Measurements from ENCODE around the gene CCDC120.

CCDC120 gene

DNA sequence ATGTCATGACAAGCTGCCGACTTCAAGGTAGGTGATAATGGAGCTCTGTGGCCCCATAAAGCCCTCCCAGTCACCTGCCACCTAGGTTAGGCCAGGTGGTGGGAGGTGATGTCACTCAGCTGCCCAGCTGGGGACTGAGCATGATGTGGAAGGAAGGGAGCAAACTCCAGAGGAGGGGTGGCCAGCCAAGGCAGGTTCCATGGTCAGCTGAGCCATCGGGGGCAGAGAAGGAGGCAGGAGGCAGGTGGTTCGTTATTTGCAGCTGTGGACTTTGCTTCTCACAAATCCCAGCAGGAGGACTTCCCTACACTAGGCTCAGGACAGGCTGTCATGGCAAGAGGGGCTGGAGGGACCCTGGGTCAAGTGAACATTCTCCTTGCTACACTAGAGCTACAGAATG lies 2.1 kb downstream of the CCDC120 start:
- Histone ChIP-seq H3K36me3 (ENCODE audit: control insufficient read depth in 5 of 5, insufficient read depth in 5 of 5, low read length in 5 of 5) (peaks cover 0 to 25% (median 6%) of the 10 kb centered on the region in 5 donors), H3K9me3 (ENCODE audit: control insufficient read depth in 5 of 5, low read length in 5 of 5) (no peaks in the 10 kb centered on the region), H3K9ac (ENCODE audit: low read length in 5 of 5) (no peak overlapping the region), H3K27me3 (ENCODE audit: control insufficient read depth in 5 of 5, insufficient read depth in 4 of 5, low read length in 5 of 5) (peaks cover 0 to 17% (median 8%) of the 10 kb centered on the region in 5 donors), H3K27ac (ENCODE audit: low read depth, low read length) (no peak overlapping the region), H3K4me3 (ENCODE audit: low read depth in 1 of 5, low read length in 5 of 5) (no peak overlapping the region), H3K4me1 (ENCODE audit: control insufficient read depth in 5 of 5, insufficient read depth in 5 of 5, low read length in 5 of 5) (peaks cover 0 to 3% (median 0%) of the 10 kb centered on the region in 5 donors)

DNA sequence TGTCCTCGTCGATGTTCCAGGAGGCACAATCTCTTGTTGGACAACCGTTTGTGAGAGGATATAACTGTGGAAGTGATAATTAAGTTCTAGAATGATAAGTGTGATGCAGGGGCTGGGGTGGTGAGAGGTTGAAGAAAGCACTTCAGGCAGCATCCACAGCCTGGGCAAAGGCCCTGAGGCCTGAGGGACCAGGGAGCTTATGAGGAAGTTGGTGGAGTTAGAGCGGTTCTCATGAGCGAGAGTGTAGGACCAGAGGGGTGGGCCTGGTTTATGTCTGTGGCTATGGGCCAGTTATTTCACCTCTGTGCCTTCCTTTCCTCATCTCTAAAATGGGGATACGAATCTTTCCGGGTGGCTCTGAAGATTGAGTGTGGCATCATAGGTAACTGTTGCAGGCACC lies 2.7 kb downstream of the CCDC120 start:
- H3K4me1 ChIP-seq (ENCODE audit: control insufficient read depth in 5 of 5, insufficient read depth in 5 of 5, low read length in 5 of 5), result peaks cover 0 to 3% (median 0%) of the 10 kb centered on the region in 5 donors
- H3K9ac ChIP-seq (ENCODE audit: low read length in 5 of 5), result no peak overlapping the region
- H3K4me3 ChIP-seq (ENCODE audit: low read depth in 1 of 5, low read length in 5 of 5), result no peak overlapping the region
- peaks cover 0 to 25% (median 8%) of the 10 kb centered on the region in 5 donors for H3K36me3 ChIP-seq (ENCODE audit: control insufficient read depth in 5 of 5, insufficient read depth in 5 of 5, low read length in 5 of 5)
- no peaks in the 10 kb centered on the region for H3K9me3 ChIP-seq (ENCODE audit: control insufficient read depth in 5 of 5, low read length in 5 of 5)
- H3K27ac ChIP-seq (ENCODE audit: low read depth, low read length), result no peak overlapping the region
- peaks cover 0 to 17% (median 8%) of the 10 kb centered on the region in 5 donors for H3K27me3 ChIP-seq (ENCODE audit: control insufficient read depth in 5 of 5, insufficient read depth in 4 of 5, low read length in 5 of 5)

DNA sequence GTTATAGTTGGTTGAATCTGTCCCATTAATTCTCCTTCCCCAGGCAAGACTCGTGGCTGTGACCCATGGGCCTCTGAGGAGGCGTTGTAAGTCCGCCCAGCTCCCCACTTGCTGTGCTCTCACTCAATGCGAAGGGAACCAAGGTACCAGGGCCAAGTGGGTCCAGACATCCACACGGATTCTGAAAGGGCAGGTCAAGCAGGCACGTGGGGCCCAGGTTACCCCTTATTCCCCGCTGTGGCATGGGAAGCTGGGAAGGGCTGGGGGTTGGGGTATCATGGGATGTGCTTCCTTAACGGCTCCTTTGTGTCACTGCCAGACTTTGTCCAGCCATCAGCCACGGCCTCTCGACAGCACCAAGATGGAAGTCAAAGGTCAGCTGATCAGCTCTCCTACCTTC lies 3.1 kb downstream of the CCDC120 start:
- no peaks in the 10 kb centered on the region for H3K9me3 ChIP-seq (ENCODE audit: control insufficient read depth in 5 of 5, low read length in 5 of 5)
- H3K4me1 ChIP-seq (ENCODE audit: control insufficient read depth in 5 of 5, insufficient read depth in 5 of 5, low read length in 5 of 5), result peaks cover 0 to 3% (median 0%) of the 10 kb centered on the region in 5 donors
- no peak overlapping the region for H3K4me3 ChIP-seq (ENCODE audit: low read depth in 1 of 5, low read length in 5 of 5)
- peaks cover 0 to 15% (median 8%) of the 10 kb centered on the region in 5 donors for H3K27me3 ChIP-seq (ENCODE audit: control insufficient read depth in 5 of 5, insufficient read depth in 4 of 5, low read length in 5 of 5)
- peaks cover 0 to 25% (median 8%) of the 10 kb centered on the region in 5 donors for H3K36me3 ChIP-seq (ENCODE audit: control insufficient read depth in 5 of 5, insufficient read depth in 5 of 5, low read length in 5 of 5)
- H3K27ac ChIP-seq (ENCODE audit: low read depth, low read length), result no peak overlapping the region
- no peak overlapping the region for H3K9ac ChIP-seq (ENCODE audit: low read length in 5 of 5)

DNA sequence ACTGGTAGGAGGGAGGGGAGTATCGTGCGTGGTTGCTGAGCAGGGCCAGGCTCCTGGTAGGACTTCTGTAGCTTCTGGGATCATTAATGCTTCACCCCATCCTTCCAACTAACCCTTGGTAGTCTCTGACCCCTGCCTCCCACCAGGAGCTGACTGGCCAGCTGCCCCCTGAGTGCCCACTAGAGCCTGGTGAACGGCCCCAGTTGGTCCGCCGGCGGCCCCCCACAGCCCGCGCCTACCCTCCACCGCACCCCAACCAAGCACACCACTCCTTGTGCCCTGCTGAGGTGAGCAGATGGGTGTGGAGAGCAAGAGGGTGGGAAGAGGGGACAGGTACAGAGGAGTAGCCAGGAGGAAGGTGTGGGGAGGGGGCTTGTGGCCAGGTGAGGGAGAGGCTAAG lies 4.9 kb downstream of the CCDC120 start:
- Histone ChIP-seq H3K27me3 (ENCODE audit: control insufficient read depth in 5 of 5, insufficient read depth in 4 of 5, low read length in 5 of 5) (peaks cover 0 to 6% (median 3%) of the 10 kb centered on the region in 5 donors), H3K27ac (ENCODE audit: low read depth, low read length) (no peak overlapping the region), H3K4me1 (ENCODE audit: control insufficient read depth in 5 of 5, insufficient read depth in 5 of 5, low read length in 5 of 5) (peaks cover 0 to 3% (median 0%) of the 10 kb centered on the region in 5 donors), H3K36me3 (ENCODE audit: control insufficient read depth in 5 of 5, insufficient read depth in 5 of 5, low read length in 5 of 5) (peaks cover 0 to 25% (median 8%) of the 10 kb centered on the region in 5 donors), H3K9me3 (ENCODE audit: control insufficient read depth in 5 of 5, low read length in 5 of 5) (no peaks in the 10 kb centered on the region), H3K4me3 (ENCODE audit: low read depth in 1 of 5, low read length in 5 of 5) (no peak overlapping the region), H3K9ac (ENCODE audit: low read length in 5 of 5) (no peak overlapping the region)

DNA sequence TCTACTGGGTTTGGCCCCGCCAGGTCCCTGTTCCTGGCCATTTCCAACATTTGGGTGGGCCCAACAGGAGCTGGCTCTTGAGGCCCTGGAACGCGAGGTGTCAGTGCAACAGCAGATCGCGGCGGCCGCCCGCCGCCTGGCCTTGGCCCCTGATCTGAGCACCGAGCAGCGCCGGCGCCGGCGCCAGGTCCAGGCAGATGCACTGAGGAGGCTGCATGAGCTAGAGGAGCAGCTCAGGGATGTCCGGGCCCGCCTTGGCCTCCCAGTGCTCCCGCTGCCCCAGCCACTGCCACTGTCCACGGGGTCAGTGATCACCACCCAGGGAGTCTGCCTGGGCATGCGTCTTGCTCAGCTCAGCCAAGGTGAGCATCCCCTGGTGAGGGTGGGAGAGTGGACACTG lies 5.5 kb downstream of the CCDC120 start:
- peaks cover 0 to 25% (median 8%) of the 10 kb centered on the region in 5 donors for H3K36me3 ChIP-seq (ENCODE audit: control insufficient read depth in 5 of 5, insufficient read depth in 5 of 5, low read length in 5 of 5)
- H3K9me3 ChIP-seq (ENCODE audit: control insufficient read depth in 5 of 5, low read length in 5 of 5), result no peaks in the 10 kb centered on the region
- H3K9ac ChIP-seq (ENCODE audit: low read length in 5 of 5), result no peak overlapping the region
- no peak overlapping the region for H3K27ac ChIP-seq (ENCODE audit: low read depth, low read length)
- peaks cover 0 to 8% (median 6%) of the 10 kb centered on the region in 5 donors for H3K27me3 ChIP-seq (ENCODE audit: control insufficient read depth in 5 of 5, insufficient read depth in 4 of 5, low read length in 5 of 5)
- no peaks in the 10 kb centered on the region for H3K4me1 ChIP-seq (ENCODE audit: control insufficient read depth in 5 of 5, insufficient read depth in 5 of 5, low read length in 5 of 5)
- H3K4me3 ChIP-seq (ENCODE audit: low read depth in 1 of 5, low read length in 5 of 5), result no peak overlapping the region

DNA sequence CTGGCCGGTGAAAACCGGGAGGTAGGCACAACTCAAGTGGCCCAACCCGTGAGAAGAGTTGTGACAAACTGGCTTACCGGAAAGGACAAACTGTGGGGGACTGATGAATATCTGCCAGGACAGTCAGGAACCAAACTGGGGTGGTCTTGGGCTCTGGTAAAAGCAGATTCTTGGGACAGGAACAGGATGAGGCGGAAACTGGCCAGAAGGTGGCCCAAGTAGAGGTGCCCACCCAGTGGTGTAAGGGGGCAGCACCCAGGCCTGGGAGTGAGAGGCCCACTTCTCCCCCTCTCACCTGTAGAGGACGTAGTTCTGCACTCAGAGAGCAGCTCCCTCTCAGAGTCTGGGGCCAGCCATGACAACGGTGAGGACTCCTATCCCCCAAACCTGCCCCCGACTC lies 5.9 kb downstream of the CCDC120 start:
- peaks cover 0 to 25% (median 8%) of the 10 kb centered on the region in 5 donors for H3K36me3 ChIP-seq (ENCODE audit: control insufficient read depth in 5 of 5, insufficient read depth in 5 of 5, low read length in 5 of 5)
- H3K4me3 ChIP-seq (ENCODE audit: low read depth in 1 of 5, low read length in 5 of 5), result no peak overlapping the region
- H3K27me3 ChIP-seq (ENCODE audit: control insufficient read depth in 5 of 5, insufficient read depth in 4 of 5, low read length in 5 of 5), result peaks cover 0 to 8% (median 6%) of the 10 kb centered on the region in 5 donors
- H3K27ac ChIP-seq (ENCODE audit: low read depth, low read length), result no peak overlapping the region
- H3K9me3 ChIP-seq (ENCODE audit: control insufficient read depth in 5 of 5, low read length in 5 of 5), result no peaks in the 10 kb centered on the region
- no peak overlapping the region for H3K9ac ChIP-seq (ENCODE audit: low read length in 5 of 5)
- H3K4me1 ChIP-seq (ENCODE audit: control insufficient read depth in 5 of 5, insufficient read depth in 5 of 5, low read length in 5 of 5), result no peaks in the 10 kb centered on the region

DNA sequence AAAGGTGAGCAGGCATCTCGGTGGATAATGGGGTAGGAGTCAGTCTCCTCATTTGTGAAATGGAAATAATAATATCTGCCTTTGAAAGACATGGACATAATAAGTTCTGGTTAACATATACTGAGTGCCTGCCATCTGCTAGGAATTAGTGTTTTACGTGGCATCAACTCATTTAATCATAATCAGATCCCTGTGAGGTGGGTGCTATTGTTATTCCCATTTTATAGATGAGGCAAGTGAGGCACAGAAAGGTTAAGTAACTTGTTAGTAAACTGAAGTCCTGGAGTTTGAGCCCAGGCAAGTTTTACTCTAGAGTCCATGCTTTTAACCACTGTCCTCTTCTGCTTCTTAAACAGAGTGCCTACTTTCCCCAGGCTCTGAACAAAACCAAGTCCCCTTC lies 7.5 kb downstream of the CCDC120 start:
- Histone ChIP-seq H3K36me3 (ENCODE audit: control insufficient read depth in 5 of 5, insufficient read depth in 5 of 5, low read length in 5 of 5) (peaks cover 0 to 25% (median 8%) of the 10 kb centered on the region in 5 donors), H3K27ac (ENCODE audit: low read depth, low read length) (no peak overlapping the region), H3K4me3 (ENCODE audit: low read depth in 1 of 5, low read length in 5 of 5) (no peak overlapping the region), H3K27me3 (ENCODE audit: control insufficient read depth in 5 of 5, insufficient read depth in 4 of 5, low read length in 5 of 5) (peaks cover 0 to 6% (median 5%) of the 10 kb centered on the region in 5 donors), H3K9ac (ENCODE audit: low read length in 5 of 5) (no peak overlapping the region), H3K9me3 (ENCODE audit: control insufficient read depth in 5 of 5, low read length in 5 of 5) (no peaks in the 10 kb centered on the region), H3K4me1 (ENCODE audit: control insufficient read depth in 5 of 5, insufficient read depth in 5 of 5, low read length in 5 of 5) (no peaks in the 10 kb centered on the region)

DNA sequence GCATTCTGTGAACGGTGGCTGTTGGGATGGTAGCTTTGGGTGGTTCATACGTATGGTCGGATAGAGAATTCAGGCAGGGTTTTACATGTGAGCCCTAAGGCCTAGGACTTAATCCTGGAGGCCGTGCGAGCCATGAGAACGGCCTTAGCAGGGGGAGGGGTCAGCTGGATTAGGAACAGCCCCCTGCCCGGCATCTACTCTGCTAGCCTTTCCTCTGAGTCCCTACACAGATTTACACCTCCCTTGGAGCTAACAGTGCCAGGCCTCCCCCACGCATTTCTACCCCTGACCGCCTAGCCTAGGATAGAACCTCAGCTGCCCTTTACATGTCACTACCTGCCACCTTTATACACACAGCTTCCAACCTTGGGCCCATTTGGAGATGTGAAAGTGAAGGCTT lies 7.9 kb downstream of the CCDC120 start:
- Histone ChIP-seq H3K9me3 (ENCODE audit: control insufficient read depth in 5 of 5, low read length in 5 of 5) (peaks cover 0 to 3% (median 0%) of the 10 kb centered on the region in 5 donors), H3K4me1 (ENCODE audit: control insufficient read depth in 5 of 5, insufficient read depth in 5 of 5, low read length in 5 of 5) (no peaks in the 10 kb centered on the region), H3K36me3 (ENCODE audit: control insufficient read depth in 5 of 5, insufficient read depth in 5 of 5, low read length in 5 of 5) (peaks cover 0 to 25% (median 8%) of the 10 kb centered on the region in 5 donors), H3K27me3 (ENCODE audit: control insufficient read depth in 5 of 5, insufficient read depth in 4 of 5, low read length in 5 of 5) (peaks cover 0 to 6% (median 5%) of the 10 kb centered on the region in 5 donors), H3K9ac (ENCODE audit: low read length in 5 of 5) (no peak overlapping the region), H3K27ac (ENCODE audit: low read depth, low read length) (no peak overlapping the region), H3K4me3 (ENCODE audit: low read depth in 1 of 5, low read length in 5 of 5) (no peak overlapping the region)

DNA sequence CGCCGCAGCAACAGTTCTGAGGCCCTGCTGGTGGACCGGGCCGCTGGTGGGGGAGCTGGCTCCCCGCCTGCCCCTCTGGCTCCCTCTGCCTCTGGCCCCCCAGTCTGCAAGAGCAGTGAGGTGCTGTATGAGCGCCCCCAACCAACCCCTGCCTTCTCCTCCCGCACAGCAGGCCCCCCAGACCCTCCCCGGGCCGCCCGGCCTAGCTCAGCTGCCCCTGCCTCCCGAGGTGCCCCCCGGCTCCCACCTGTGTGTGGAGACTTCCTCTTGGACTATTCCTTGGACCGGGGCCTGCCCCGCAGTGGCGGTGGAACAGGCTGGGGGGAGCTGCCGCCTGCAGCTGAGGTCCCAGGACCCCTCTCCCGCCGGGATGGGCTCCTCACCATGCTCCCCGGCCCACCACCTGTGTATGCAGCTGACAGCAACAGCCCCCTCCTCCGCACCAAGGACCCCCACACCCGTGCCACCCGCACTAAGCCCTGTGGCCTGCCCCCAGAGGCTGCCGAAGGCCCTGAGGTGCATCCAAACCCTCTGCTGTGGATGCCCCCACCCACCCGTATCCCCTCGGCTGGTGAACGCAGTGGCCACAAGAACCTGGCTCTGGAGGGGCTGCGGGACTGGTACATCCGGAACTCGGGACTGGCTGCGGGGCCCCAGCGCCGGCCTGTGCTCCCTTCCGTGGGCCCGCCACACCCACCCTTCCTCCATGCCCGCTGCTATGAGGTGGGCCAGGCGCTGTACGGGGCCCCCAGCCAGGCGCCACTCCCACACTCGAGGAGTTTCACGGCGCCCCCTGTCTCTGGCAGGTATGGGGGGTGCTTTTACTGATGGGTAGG lies 8.7 kb downstream of the CCDC120 start:
- H3K27me3 ChIP-seq (ENCODE audit: control insufficient read depth in 5 of 5, insufficient read depth in 4 of 5, low read length in 5 of 5), result peaks cover 0 to 6% (median 5%) of the 10 kb centered on the region in 5 donors
- H3K36me3 ChIP-seq (ENCODE audit: control insufficient read depth in 5 of 5, insufficient read depth in 5 of 5, low read length in 5 of 5), result peaks cover 0 to 19% (median 8%) of the 10 kb centered on the region in 5 donors
- no peak overlapping the region for H3K27ac ChIP-seq (ENCODE audit: low read depth, low read length)
- H3K4me3 ChIP-seq (ENCODE audit: low read depth in 1 of 5, low read length in 5 of 5), result no peak overlapping the region
- peaks cover 0 to 6% (median 5%) of the 10 kb centered on the region in 5 donors for H3K4me1 ChIP-seq (ENCODE audit: control insufficient read depth in 5 of 5, insufficient read depth in 5 of 5, low read length in 5 of 5)
- peaks cover 0 to 5% (median 0%) of the 10 kb centered on the region in 5 donors for H3K9me3 ChIP-seq (ENCODE audit: control insufficient read depth in 5 of 5, low read length in 5 of 5)
- H3K9ac ChIP-seq (ENCODE audit: low read length in 5 of 5), result no peak overlapping the region

DNA sequence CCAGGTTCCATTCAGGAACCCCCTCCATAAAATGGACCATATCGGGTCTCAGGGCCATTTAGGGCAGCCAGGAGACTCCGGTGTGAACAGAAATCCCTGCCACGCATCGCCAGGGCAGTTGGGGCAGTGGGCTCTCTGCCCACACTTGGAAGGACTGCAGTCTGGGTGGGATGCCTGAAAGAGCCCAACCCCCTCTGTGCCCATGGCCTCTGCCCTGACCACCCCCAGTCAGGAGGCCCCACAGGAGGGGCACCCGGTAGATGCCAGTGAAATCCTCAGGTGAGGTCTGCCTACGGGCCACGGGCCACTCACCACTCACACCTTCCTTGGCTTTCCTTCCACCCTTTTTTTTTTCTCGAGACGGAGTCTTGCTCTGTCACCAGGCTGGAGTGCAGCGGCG lies 10.2 kb downstream of the CCDC120 start:
- Histone ChIP-seq H3K36me3 (ENCODE audit: control insufficient read depth in 5 of 5, insufficient read depth in 5 of 5, low read length in 5 of 5) (peaks cover 0 to 14% (median 4%) of the 10 kb centered on the region in 5 donors), H3K9ac (ENCODE audit: low read length in 5 of 5) (no peak overlapping the region), H3K9me3 (ENCODE audit: control insufficient read depth in 5 of 5, low read length in 5 of 5) (peaks cover 0 to 5% (median 0%) of the 10 kb centered on the region in 5 donors), H3K27ac (ENCODE audit: low read depth, low read length) (no peak overlapping the region), H3K4me1 (ENCODE audit: control insufficient read depth in 5 of 5, insufficient read depth in 5 of 5, low read length in 5 of 5) (peaks cover 0 to 20% (median 13%) of the 10 kb centered on the region in 5 donors), H3K4me3 (ENCODE audit: low read depth in 1 of 5, low read length in 5 of 5) (no peak overlapping the region), H3K27me3 (ENCODE audit: control insufficient read depth in 5 of 5, insufficient read depth in 4 of 5, low read length in 5 of 5) (peaks cover 0 to 6% (median 4%) of the 10 kb centered on the region in 5 donors)
